ENCODE measurements around the gene PRR35.

DNA sequence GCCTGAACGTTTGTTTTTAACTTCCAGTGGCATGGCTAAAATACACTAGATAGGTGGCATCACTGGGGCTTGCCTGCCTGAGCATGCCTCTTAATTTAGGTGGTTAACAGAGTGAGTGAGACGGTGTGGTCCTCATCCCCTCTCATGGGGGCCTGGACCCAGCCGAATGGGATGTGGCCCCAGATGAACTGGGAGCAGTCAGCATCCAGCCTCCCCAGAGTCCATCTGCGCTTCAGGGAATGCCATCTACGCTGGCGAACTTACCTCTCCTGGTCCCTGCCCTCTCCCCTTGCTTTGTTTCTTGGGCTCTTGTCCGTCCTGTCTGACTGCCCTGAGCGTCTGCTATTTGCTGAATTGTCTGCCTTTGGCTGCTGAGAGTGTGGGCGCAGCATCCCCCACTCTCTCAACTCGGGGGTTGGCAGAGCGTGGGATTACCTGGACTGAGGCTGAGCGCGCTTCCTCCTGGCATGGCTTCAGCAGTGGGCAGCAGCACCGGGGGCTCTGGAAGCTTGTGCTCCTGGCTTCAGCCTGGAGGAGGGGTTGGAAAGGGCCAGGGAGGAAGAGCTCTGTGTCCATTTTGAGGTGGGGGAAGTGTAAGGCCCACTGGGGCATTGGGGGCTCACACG, 31.8 kb downstream of the PRR35 start:
- TF ChIP-seq, protein P1, sequence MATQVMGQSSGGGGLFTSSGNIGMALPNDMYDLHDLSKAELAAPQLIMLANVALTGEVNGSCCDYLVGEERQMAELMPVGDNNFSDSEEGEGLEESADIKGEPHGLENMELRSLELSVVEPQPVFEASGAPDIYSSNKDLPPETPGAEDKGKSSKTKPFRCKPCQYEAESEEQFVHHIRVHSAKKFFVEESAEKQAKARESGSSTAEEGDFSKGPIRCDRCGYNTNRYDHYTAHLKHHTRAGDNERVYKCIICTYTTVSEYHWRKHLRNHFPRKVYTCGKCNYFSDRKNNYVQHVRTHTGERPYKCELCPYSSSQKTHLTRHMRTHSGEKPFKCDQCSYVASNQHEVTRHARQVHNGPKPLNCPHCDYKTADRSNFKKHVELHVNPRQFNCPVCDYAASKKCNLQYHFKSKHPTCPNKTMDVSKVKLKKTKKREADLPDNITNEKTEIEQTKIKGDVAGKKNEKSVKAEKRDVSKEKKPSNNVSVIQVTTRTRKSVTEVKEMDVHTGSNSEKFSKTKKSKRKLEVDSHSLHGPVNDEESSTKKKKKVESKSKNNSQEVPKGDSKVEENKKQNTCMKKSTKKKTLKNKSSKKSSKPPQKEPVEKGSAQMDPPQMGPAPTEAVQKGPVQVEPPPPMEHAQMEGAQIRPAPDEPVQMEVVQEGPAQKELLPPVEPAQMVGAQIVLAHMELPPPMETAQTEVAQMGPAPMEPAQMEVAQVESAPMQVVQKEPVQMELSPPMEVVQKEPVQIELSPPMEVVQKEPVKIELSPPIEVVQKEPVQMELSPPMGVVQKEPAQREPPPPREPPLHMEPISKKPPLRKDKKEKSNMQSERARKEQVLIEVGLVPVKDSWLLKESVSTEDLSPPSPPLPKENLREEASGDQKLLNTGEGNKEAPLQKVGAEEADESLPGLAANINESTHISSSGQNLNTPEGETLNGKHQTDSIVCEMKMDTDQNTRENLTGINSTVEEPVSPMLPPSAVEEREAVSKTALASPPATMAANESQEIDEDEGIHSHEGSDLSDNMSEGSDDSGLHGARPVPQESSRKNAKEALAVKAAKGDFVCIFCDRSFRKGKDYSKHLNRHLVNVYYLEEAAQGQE (IDR thresholded peaks at IDR 0.05; ENCODE audit: insufficient read depth in 1 of 2, low read depth in 2 of 2, low read length in 2 of 2), result no peak
- TF ChIP-seq POLR2AphosphoS5 (IDR thresholded peaks at IDR 0.05; ENCODE audit: low read depth, low read length) (no peak), TAF1 (IDR thresholded peaks at IDR 0.05; ENCODE audit: borderline replicate concordance, insufficient read depth, low read length) (no peak), SIN3A (IDR thresholded peaks at IDR 0.05; ENCODE audit: borderline replicate concordance, insufficient read depth, low read length) (no peak)
